Measurements from ENCODE around the gene CATSPERB.

CATSPERB gene

GRCh38 chr14:91755570-91756295 is 23.8 kb upstream of the CATSPERB start:
- no peaks in the 10 kb centered on the region for H3K79me2 ChIP-seq (ENCODE audit: control insufficient read depth, insufficient read depth, low read length)
- H2BK15ac ChIP-seq (replicated peaks; ENCODE audit: low read depth): no peak overlapping the region

GRCh38 chr14:91754819-91755218 is 22.9 kb upstream of the CATSPERB start:
- Histone ChIP-seq H3K56ac (ENCODE audit: low read length) (no peak overlapping the region), H4K5ac (ENCODE audit: low read length) (no peak overlapping the region), H2BK120ac (ENCODE audit: low read depth, low read length) (no peak overlapping the region), H3K27ac (ENCODE audit: low read depth, low read length) (no peak overlapping the region), H3K79me2 (ENCODE audit: control insufficient read depth, insufficient read depth, low read length) (no peaks in the 10 kb centered on the region), H3K4me1 (ENCODE audit: control insufficient read depth, low read depth, low read length) (peaks cover 3% of the 10 kb centered on the region), H3K4ac (ENCODE audit: low read depth, low read length) (no peak overlapping the region), H2BK5ac (ENCODE audit: low read length) (no peak overlapping the region), H3K36me3 (ENCODE audit: control insufficient read depth, insufficient read depth, low read length) (no peaks in the 10 kb centered on the region), H3K9ac (ENCODE audit: low read length) (no peak overlapping the region), H3K23ac (ENCODE audit: low read length) (no peak overlapping the region), H3K27me3 (ENCODE audit: insufficient read depth, low read length, poor library complexity) (no peaks in the 10 kb centered on the region), H3K4me2 (ENCODE audit: low read length) (no peak overlapping the region), H2AK5ac (ENCODE audit: low read length) (no peak overlapping the region), H3K18ac (ENCODE audit: low read length) (no peak overlapping the region), H2BK15ac (replicated peaks; ENCODE audit: low read depth) (no peak overlapping the region), H4K8ac (ENCODE audit: low read depth, low read length) (no peak overlapping the region), H3K79me1 (ENCODE audit: low read length) (no peaks in the 10 kb centered on the region), H3K4me3 (ENCODE audit: low read length) (no peak overlapping the region)
- WGBS (ENCODE audit: extremely low coverage, insufficient coverage, low lambda C conversion rate): no CpG with 5 or more reads among the region's 1 CpG
- no peak for DNase-seq

More at GRCh38 chr14:91755570-91756295, 23.8 kb upstream of the CATSPERB start:
- Histone ChIP-seq H3K18ac (ENCODE audit: low read length) (no peak overlapping the region), H2BK5ac (ENCODE audit: low read length) (no peak overlapping the region), H3K9ac (ENCODE audit: low read length) (no peak overlapping the region), H3K4ac (ENCODE audit: low read depth, low read length) (no peak overlapping the region), H2BK120ac (ENCODE audit: low read depth, low read length) (no peak overlapping the region), H3K27ac (ENCODE audit: low read depth, low read length) (no peak overlapping the region), H3K4me1 (ENCODE audit: control insufficient read depth, low read depth, low read length) (peaks cover 3% of the 10 kb centered on the region), H3K36me3 (ENCODE audit: control insufficient read depth, insufficient read depth, low read length) (no peaks in the 10 kb centered on the region), H3K4me3 (ENCODE audit: low read length) (no peak overlapping the region), H3K4me2 (ENCODE audit: low read length) (no peak overlapping the region), H2AK5ac (ENCODE audit: low read length) (no peak overlapping the region), H3K27me3 (ENCODE audit: insufficient read depth, low read length, poor library complexity) (no peaks in the 10 kb centered on the region), H4K8ac (ENCODE audit: low read depth, low read length) (no peak overlapping the region), H4K5ac (ENCODE audit: low read length) (no peak overlapping the region), H3K56ac (ENCODE audit: low read length) (no peak overlapping the region), H3K79me1 (ENCODE audit: low read length) (no peaks in the 10 kb centered on the region), H3K23ac (ENCODE audit: low read length) (no peak overlapping the region)
- WGBS (ENCODE audit: extremely low coverage, insufficient coverage, low lambda C conversion rate): no CpG with 5 or more reads among the region's 4 CpGs
- DNase-seq: no peak

GRCh38 chr14:91754185-91754584 is 22.3 kb upstream of the CATSPERB start:
- Histone ChIP-seq H3K4ac (ENCODE audit: low read depth, low read length) (no peak overlapping the region), H3K56ac (ENCODE audit: low read length) (no peak overlapping the region), H4K8ac (ENCODE audit: low read depth, low read length) (no peak overlapping the region), H2AK5ac (ENCODE audit: low read length) (no peak overlapping the region), H2BK5ac (ENCODE audit: low read length) (no peak overlapping the region), H3K9ac (ENCODE audit: low read length) (no peak overlapping the region), H3K79me1 (ENCODE audit: low read length) (no peaks in the 10 kb centered on the region), H2BK120ac (ENCODE audit: low read depth, low read length) (no peak overlapping the region), H3K23ac (ENCODE audit: low read length) (no peak overlapping the region), H2BK15ac (replicated peaks; ENCODE audit: low read depth) (no peak overlapping the region), H3K79me2 (ENCODE audit: control insufficient read depth, insufficient read depth, low read length) (no peaks in the 10 kb centered on the region), H3K27me3 (ENCODE audit: insufficient read depth, low read length, poor library complexity) (no peaks in the 10 kb centered on the region), H4K5ac (ENCODE audit: low read length) (no peak overlapping the region), H3K4me2 (ENCODE audit: low read length) (no peak overlapping the region), H3K4me1 (ENCODE audit: control insufficient read depth, low read depth, low read length) (peaks cover 3% of the 10 kb centered on the region), H3K4me3 (ENCODE audit: low read length) (no peak overlapping the region), H3K36me3 (ENCODE audit: control insufficient read depth, insufficient read depth, low read length) (no peaks in the 10 kb centered on the region), H3K27ac (ENCODE audit: low read depth, low read length) (no peak overlapping the region), H3K18ac (ENCODE audit: low read length) (no peak overlapping the region)
- WGBS (ENCODE audit: extremely low coverage, insufficient coverage, low lambda C conversion rate): no CpG with 5 or more reads among the region's 1 CpG
- DNase-seq: no peak

DNA sequence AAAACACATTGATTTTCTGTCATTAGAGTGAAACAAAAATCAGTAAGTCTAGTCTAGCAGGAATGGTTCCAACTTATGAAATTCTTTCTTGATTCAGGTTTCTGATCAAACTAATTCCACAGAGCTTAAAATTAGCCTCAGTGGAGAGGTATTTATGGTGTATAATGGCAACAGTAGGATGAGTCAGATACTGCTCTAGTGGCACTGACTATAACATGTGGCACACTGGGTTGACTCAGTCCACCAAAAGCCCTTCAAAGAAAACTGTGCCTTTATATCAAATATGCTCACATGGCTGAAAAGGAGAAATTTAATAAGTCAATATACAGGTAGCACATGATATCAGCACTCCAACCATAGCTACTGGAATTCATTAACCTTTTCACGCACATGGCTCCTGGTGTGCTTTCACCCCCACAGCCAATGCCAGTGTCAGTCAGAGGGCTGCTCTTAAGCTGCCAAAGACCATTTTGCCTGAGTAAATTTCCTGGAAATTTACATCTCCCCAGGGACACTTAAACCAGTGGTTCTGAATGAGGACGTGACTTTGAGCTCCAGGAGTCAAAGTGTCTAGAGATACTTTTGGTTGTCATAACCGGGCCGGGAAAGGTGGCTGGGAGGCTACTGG is 21.7 kb upstream of the CATSPERB start:
- DNase-seq: peak; percentile 10
- no peaks in the 10 kb centered on the region for H3K27me3 ChIP-seq (ENCODE audit: insufficient read depth, low read length, poor library complexity)
- H2BK120ac ChIP-seq (ENCODE audit: low read depth, low read length): no peak overlapping the region
- H3K4ac ChIP-seq (ENCODE audit: low read depth, low read length): no peak overlapping the region
- no peak overlapping the region for H4K5ac ChIP-seq (ENCODE audit: low read length)
- no peak overlapping the region for H3K4me2 ChIP-seq (ENCODE audit: low read length)
- H3K4me3 ChIP-seq (ENCODE audit: low read length): no peak overlapping the region
- no peak overlapping the region for H4K8ac ChIP-seq (ENCODE audit: low read depth, low read length)
- H3K9ac ChIP-seq (ENCODE audit: low read length): no peak overlapping the region
- WGBS (ENCODE audit: extremely low coverage, insufficient coverage, low lambda C conversion rate): no CpG with 5 or more reads among the region's 4 CpGs
- no peak overlapping the region for H2BK5ac ChIP-seq (ENCODE audit: low read length)
- H3K23ac ChIP-seq (ENCODE audit: low read length): no peak overlapping the region
- H3K4me1 ChIP-seq (ENCODE audit: control insufficient read depth, low read depth, low read length): peaks cover 3% of the 10 kb centered on the region
- H3K27ac ChIP-seq (ENCODE audit: low read depth, low read length): no peak overlapping the region
- H3K79me2 ChIP-seq (ENCODE audit: control insufficient read depth, insufficient read depth, low read length): no peaks in the 10 kb centered on the region
- H3K18ac ChIP-seq (ENCODE audit: low read length): no peak overlapping the region
- H2BK15ac ChIP-seq (replicated peaks; ENCODE audit: low read depth): no peak overlapping the region
- H3K36me3 ChIP-seq (ENCODE audit: control insufficient read depth, insufficient read depth, low read length): no peaks in the 10 kb centered on the region
- H3K79me1 ChIP-seq (ENCODE audit: low read length): no peaks in the 10 kb centered on the region
- no peak overlapping the region for H3K56ac ChIP-seq (ENCODE audit: low read length)
- no peak overlapping the region for H2AK5ac ChIP-seq (ENCODE audit: low read length)

DNA sequence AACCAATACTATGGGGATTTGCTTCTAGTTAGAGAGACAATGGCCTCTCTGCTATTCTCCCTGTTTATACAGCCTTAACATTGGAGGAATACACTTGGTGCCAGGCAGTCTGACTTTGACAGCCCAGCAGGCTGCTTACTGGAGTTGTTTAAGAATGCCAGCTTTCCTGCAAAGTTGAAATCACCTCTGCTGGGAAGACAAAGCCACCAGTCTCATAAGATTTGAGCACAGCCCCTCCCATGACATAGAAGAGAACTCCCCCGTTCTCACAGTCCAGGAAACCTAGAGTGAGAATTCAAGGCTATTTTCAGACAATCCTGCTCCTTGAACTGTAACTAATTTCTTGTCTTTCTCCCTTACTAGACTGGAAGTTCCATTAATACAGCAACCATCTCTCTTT is 21.1 kb upstream of the CATSPERB start:
- no CpG with 5 or more reads among the region's 1 CpG for WGBS (ENCODE audit: extremely low coverage, insufficient coverage, low lambda C conversion rate)
- H3K79me2 ChIP-seq (ENCODE audit: control insufficient read depth, insufficient read depth, low read length): no peaks in the 10 kb centered on the region
- no peak overlapping the region for H3K56ac ChIP-seq (ENCODE audit: low read length)
- no peak overlapping the region for H4K8ac ChIP-seq (ENCODE audit: low read depth, low read length)
- no peak overlapping the region for H2BK5ac ChIP-seq (ENCODE audit: low read length)
- no peak overlapping the region for H2BK120ac ChIP-seq (ENCODE audit: low read depth, low read length)
- no peaks in the 10 kb centered on the region for H3K27me3 ChIP-seq (ENCODE audit: insufficient read depth, low read length, poor library complexity)
- no peak overlapping the region for H3K9ac ChIP-seq (ENCODE audit: low read length)
- H3K79me1 ChIP-seq (ENCODE audit: low read length): no peaks in the 10 kb centered on the region
- no peak overlapping the region for H3K4me2 ChIP-seq (ENCODE audit: low read length)
- no peaks in the 10 kb centered on the region for H3K36me3 ChIP-seq (ENCODE audit: control insufficient read depth, insufficient read depth, low read length)
- H2AK5ac ChIP-seq (ENCODE audit: low read length): no peak overlapping the region
- no peak overlapping the region for H4K5ac ChIP-seq (ENCODE audit: low read length)
- H3K4ac ChIP-seq (ENCODE audit: low read depth, low read length): no peak overlapping the region
- no peak overlapping the region for H3K27ac ChIP-seq (ENCODE audit: low read depth, low read length)
- no peak overlapping the region for H3K18ac ChIP-seq (ENCODE audit: low read length)
- DNase-seq: no peak
- no peak overlapping the region for H3K4me3 ChIP-seq (ENCODE audit: low read length)
- H3K4me1 ChIP-seq (ENCODE audit: control insufficient read depth, low read depth, low read length): peaks cover 3% of the 10 kb centered on the region
- H3K23ac ChIP-seq (ENCODE audit: low read length): no peak overlapping the region
- no peak overlapping the region for H2BK15ac ChIP-seq (replicated peaks; ENCODE audit: low read depth)
